Daoy (cell line): Measurements from ENCODE around the gene CD48. TPM values are rescaled to one million over a fixed set of nuclear protein-coding genes. Genes with fewer than 3 reads are reported as not detected.

Experiments used
- DNase-seq: peaks from one replicate; pipeline ENCODE4 v3.0.0-alpha.2; 2015; ENCODE audit warnings: low read depth
- total RNA-seq: library from RNA; depleted of rRNA; stranded (reverse); fragments of >200 nt; shearing (Covaris generic); gene quantifications from 2 replicates; pipeline ENCODE4 v1.2.3, GENCODE V29; 2014; rRNA removed

CD48 gene
- total RNA-seq, 1 experiment from 2014 or later, result not detected

- DNase-seq, result no peak
Measured at GRCh38 chr1:160634543-160635491, 76.8 kb downstream of the CD48 start.

GRCh38 chr1:160633330-160633903 is 78.2 kb downstream of the CD48 start:
- DNase-seq, result no peak

DNA sequence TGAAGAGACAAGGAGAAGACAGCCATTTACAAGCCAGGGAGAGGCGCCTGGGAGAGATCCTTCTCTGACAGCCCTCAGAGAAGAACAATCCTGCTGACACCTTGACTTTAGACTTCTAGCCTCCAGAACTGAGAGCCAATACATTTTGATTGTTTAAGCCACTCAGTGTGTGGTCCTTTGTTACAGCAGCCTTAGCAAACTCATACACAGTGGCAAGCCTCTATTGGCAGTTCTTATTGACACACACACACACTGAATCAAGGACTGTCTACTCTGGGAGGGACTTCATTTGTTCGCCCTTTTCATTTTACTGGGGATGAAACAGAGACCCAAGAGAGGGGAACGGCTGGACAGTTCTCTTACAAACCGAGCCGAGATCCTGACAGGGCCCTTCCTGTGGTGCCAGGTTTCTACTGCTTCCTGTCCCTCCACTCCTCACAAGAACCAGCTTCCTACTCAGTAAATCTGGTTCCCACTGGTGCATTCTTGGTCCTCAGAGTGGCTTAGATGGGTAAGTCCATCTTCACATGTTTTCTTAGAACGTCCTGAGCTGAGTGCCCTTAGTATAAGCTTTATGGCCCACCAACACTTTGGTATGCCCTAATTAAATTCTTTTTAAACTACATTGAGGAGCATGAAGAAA is 79.5 kb downstream of the CD48 start:
- DNase-seq, result no peak

DNA sequence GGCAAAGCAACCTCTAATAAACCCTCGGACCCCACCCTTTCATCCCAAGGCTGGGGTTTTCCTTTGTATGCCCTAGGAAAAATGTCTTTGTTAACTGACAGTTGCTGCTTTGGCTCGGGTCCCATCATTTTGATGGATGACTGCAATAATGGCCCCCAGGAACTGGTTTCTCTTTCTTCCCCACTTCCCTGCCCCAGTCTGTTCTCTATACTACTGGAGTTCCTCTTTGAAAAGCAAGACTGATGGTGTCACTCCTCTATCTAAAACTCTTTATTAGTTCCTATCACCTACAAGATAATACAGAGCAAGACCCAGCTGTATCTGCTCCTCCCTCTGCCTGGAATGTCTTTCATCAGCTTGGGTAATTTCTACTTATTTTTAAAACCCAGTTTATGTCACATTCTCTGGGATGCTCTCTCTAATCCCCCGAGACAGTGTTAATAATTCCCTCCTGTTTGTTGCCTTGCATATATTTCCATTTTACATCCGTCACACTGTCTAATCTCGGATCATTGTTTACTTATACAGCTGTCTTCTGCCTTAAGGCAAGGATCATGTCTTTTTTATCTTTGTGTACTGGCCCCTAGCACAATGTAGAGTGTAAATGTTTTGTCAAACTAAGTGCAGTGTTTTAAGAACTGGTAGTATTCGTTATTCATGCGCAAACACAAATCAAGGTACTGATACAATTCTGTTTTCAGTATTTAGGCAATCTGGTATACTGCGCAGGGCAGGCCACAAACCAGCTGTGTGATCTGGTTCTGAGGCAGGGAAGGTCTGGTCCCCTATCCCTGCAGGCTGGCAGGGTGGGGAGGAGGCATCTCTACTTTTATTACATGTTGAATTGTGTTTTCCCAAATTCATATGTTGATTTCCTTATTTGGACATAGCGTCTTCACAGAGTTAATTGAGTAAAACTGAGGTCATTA is 80.8 kb downstream of the CD48 start:
- no peak for DNase-seq

DNA sequence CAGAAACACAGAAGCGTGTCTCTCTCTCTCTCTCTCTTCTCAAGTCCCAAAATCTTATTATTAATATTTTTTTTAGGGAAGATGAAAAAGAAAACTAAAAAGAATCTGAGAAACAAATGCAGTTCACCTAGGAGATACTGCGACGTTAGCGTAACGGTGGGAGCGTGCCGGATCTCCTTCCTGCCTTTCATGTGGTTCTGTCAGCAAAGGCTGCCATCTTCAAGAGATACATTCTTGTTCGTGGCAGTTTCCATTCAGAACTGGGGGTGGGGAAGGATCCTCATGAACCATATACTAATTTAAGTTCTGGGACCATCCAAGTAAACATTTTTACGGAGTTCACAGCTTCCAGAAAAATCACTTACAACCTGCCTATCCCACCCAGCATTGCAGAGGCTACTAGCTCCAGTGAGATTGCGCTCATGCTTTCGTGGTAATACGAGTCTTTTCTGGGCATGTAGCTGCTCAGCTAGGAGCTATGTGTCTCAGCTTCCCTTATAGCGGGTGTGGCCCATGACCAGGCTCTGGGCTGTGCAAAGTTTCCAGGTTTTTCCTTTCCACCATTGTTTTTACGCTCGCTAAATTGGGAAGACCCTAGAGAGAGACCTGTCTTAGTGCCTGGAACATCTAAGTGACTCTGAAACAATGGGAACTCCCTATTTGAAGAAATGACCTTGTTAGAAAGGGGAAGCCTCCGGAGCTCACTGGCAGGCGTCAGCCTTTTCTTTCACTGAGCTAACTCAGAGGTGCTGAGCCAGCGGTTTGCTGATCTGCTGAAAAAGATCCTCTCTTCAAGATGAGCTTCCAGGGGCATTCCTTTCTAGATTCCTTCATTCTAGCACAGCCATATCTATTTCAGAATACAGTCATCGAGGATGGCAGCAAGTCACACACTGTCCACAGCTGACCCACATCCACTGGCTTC is 82.1 kb downstream of the CD48 start:
- DNase-seq, result no peak

DNA sequence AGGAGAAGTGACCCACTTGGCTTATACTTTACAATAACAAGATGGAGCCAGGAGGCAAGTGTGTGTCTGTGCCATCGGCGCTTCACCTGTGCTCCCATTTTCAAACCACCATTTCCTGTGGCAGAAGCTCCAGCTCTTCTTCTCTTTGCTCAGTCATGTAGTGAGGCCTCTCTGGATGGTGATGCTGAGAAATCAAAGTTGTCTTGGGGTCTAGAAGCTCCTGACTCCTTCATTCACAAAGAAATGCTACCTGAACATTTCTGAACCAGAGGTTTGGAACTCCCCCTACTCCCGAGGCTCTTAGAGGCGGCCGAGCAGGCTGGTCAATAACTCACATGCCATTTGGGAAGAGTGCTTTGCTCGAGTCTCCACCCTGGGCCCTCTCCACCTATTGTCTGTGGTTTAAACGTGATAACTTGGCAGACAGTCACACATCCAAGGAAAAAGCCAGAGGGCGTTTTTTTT is 82.8 kb downstream of the CD48 start:
- no peak for DNase-seq

Other genes with a start within 250 kb of the CD48 start
- not detected in 2 replicates for gene SLAMF6, start 188.6 kb downstream of the CD48 start, total RNA-seq
- gene CD84, start 132.3 kb downstream of the CD48 start, total RNA-seq, result not detected in 2 replicates
- gene SLAMF1, start 64.8 kb downstream of the CD48 start, total RNA-seq, result not detected in 2 replicates
- 0.03 and 0.91 TPM in 2 replicates for gene SLAMF7, start 27.4 kb upstream of the CD48 start, total RNA-seq
- gene LY9, start 84.4 kb upstream of the CD48 start, total RNA-seq, result 0.06 TPM in 1 of 2 replicates, not detected in the other
- not detected in 2 replicates for gene CD244, start 151.1 kb upstream of the CD48 start, total RNA-seq
- 0.11 TPM in 1 of 2 replicates, not detected in the other for gene ITLN1, start 173.4 kb upstream of the CD48 start, total RNA-seq
- not detected in 2 replicates for gene ITLN2, start 243.0 kb upstream of the CD48 start, total RNA-seq